Measurements from ENCODE around the gene ABCA1.

The ABCA1 gene

DNA sequence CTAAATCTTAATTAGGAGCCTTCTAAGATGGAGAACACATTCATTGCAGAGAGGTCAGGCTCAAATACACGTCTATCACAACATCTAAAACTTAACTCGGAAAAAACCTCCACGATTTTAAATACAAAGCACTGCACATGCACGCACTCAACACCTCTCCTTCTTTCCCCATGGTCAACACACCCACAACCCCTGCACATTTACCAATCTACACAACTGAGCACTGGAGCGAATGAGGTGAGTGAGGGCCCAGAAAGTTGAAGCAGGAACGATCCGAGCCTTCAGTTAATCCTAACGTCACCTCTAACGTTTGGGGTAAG, 180.8 kb downstream of the ABCA1 start:
- no peak for DNase-seq

GRCh38 chr9:104746798-104747197, 181.2 kb downstream of the ABCA1 start:
- no peak for DNase-seq

- DNase-seq: no peak
Observed at GRCh38 chr9:104746285-104746684, 181.7 kb downstream of the ABCA1 start.

DNA sequence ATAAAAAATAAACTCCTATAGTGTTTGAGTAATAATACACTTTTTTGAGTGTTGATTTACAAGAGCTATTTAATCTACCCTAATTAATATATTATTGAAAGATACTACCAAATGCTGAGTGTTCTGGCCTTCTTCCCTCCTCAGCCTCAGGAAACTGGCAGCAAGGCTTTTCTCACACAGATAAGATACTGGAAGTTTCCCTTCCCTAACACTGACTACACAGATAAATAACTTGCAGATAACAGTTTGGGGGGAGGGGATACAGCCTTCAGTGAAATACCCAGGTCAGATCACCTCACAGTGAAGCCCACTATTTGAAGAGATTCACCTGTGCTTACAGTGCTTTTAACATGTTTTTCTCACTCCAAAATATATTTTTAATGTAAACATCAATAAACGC, 182.1 kb downstream of the ABCA1 start:
- no peak for DNase-seq

DNA sequence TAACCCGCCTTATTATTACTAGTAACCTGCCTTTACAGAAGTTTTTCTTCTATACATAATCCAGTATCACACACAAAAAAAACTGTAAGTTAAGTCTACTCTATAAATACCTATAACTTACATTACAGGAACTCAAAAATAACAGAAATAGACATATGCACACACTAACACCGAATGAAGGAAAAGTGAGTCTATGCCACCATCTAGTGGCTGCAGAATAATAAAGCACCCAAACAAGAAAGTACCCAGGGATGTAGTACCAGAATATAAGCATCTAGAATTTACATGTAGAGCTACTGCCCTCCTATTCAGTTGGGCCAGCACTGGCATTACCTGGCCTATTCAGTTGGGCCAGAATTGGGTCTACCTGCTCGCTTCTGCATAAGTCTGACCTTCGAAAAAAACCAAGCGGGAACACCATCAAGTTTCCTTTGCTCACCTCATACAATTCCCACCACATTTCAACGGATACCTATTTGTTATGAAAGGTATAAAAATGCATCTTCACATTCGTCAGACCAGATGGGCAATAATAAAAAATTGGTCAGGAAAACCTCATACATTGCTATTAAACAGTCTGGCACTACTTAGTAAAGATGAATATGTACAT, 184.5 kb downstream of the ABCA1 start:
- no peak for DNase-seq

DNA sequence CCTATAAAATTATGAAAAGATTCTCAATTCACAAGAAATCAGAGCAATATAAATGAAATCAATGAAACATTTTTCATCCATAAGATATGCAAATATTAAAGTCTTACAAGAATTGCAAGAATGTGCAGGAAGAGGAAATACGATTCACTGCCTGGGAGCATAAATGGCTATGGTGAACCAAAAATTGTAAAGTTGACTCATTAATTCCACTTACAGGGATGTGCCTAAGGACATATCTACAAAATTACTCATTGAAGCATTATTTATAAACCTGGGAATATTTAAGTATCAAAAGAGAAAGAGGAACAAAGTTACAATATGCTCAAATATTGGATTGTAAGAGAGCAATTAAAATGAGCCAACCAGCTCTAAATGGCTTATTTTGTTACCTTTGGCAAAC, 187.3 kb downstream of the ABCA1 start:
- no peak for DNase-seq

DNA sequence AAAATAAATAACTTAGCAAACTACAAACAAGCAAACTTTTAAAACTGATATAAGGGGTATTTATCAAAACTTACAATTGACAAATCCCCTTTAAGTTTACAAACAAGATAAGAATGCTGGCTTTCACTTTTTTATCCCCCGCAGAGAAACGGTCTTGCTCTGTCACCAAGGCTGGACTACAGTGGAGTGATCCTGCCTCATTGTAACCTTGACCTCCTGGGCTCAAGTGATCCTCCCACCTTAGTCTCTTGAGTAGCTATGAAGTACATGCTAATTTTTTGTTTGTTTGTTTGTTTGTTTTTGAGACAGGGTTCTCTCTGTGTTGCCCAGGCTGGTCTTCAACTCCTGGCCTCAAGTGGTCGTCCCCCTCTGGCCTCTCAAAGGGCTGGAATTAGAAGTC, 189.5 kb downstream of the ABCA1 start:
- DNase-seq: no peak
